NCI-H510A (cell line): Measurements from ENCODE around the gene GNAO1.

ENCODE experiments used
- DNase-seq: peaks from one replicate; lab custom pipeline; 2025; lab: John Stamatoyannopoulos, UW

Gene GNAO1

GRCh38 chr16:56401482-56401881 lies 210.2 kb downstream of the GNAO1 start:
- peak; percentile 68 for DNase-seq

- no peak for DNase-seq
Measured at GRCh38 chr16:56405977-56406672, 214.8 kb downstream of the GNAO1 start.
